HepG2 (cell line): ENCODE measurements around the gene ALG1L2. TPM values are rescaled to one million over a fixed set of nuclear protein-coding genes. Genes with fewer than 3 reads are reported as not detected.

Experiments used
- ATAC-seq: fragments of 200-7000 bp; cut with Tn5 transposase; 3 replicates; pipeline ENCODE4 v1.9.1; 2020; ENCODE audit warnings: mild to moderate bottlenecking, moderate library complexity
- BruUV-seq: library from RNA; stranded (reverse); fragments of 400-500 nt; replicated peaks from 2 replicates; lab custom pipeline; 2021; lab: Mats Ljungman, UMichigan
- CTCF ChIA-PET: fragments of 300-600 bp; formaldehyde crosslinking; extraction: SDS; loops from one replicate; lab custom pipeline; 2021; ENCODE audit warnings: low total read pairs, inconsistent platforms, low intra/inter-chr PET ratio; lab: Yijun Ruan, JAX
- POLR2A ChIA-PET: fragments of 350-600 bp; sonication (Branson Sonifier 250); formaldehyde crosslinking; loops from one replicate; lab custom pipeline; 2020; ENCODE audit warnings: antibody characterized with exemption, inconsistent platforms; lab: Yijun Ruan, JAX
- DNase-seq: peaks from one replicate; pipeline ENCODE4 v3.0.0-alpha.2; 2015; ENCODE audit warnings: low spot score
- FAIRE-seq: peaks from 3 replicates; lab custom pipeline; 2011; peaks lifted over from hg19 to GRCh38; lab: Jason Lieb, UNC
- H2AFZ ChIP-seq: one replicate; pipeline ENCODE4 v1.6.1; 2011; ENCODE audit warnings: low read length, inconsistent platforms
- H3K27ac ChIP-seq: fragments of 300-600 bp; 3 replicates; pipeline ENCODE4 v1.8.0; 2011; ENCODE audit warnings: mixed run types, mild to moderate bottlenecking, mixed read lengths, low read length, inconsistent platforms; ENCODE audit not compliant: insufficient read depth; ENCODE audit errors: extremely low read length
- H3K27me3 ChIP-seq, 2 experiments: fragments of 200-600 bp in 1 of 2; 2 replicates in 1 of 2; 3 replicates in 1 of 2; pipeline versions ENCODE4 v1.6.0 to v1.8.0; 2011; ENCODE audit warnings: low read length in 2 of 2, mild to moderate bottlenecking in 2 of 2, moderate library complexity in 2 of 2, inconsistent platforms in 1 of 2; ENCODE audit not compliant: insufficient read depth in 2 of 2, control insufficient read depth in 1 of 2
- H3K36me3 ChIP-seq, 2 experiments: fragments of 200-600 bp in 1 of 2; replicated peaks in 1 of 2; 2 replicates in 1 of 2; 3 replicates in 1 of 2; pipeline versions ENCODE4 v1.5.1 to v1.8.0; 2011; ENCODE audit warnings: low read length in 2 of 2, inconsistent platforms in 1 of 2; ENCODE audit not compliant: insufficient read depth in 2 of 2, control insufficient read depth in 1 of 2
- H3K4me1 ChIP-seq: 2 replicates; pipeline ENCODE4 v1.5.1; 2012; ENCODE audit warnings: low read length, inconsistent platforms; ENCODE audit not compliant: insufficient read depth
- H3K4me2 ChIP-seq: 2 replicates; pipeline ENCODE4 v1.6.0; 2011; ENCODE audit warnings: low read depth, low read length, inconsistent platforms
- H3K4me3 ChIP-seq, 3 experiments: fragments of 200-600 bp in 1 of 3; sonication (generic), shearing (Covaris generic) in 1 of 3; replicated peaks in 1 of 3; 2 replicates each; pipeline ENCODE4 v1.5.1; 2011 to 2016; ENCODE audit warnings: low read length in 3 of 3, inconsistent platforms in 2 of 3, low read depth in 2 of 3, mild to moderate bottlenecking in 2 of 3, control low read depth in 1 of 3, mixed read lengths in 1 of 3; ENCODE audit not compliant: insufficient read depth in 1 of 3
- H3K79me2 ChIP-seq: one replicate; pipeline ENCODE4 v1.6.1; 2011; ENCODE audit warnings: low read length, inconsistent platforms; ENCODE audit not compliant: insufficient read depth
- H3K9ac ChIP-seq: 2 replicates; pipeline ENCODE4 v1.6.0; 2011; ENCODE audit warnings: mild to moderate bottlenecking, low read depth, low read length, inconsistent platforms; ENCODE audit not compliant: insufficient read depth
- H3K9me3 ChIP-seq: 2 replicates; pipeline ENCODE4 v1.5.1; 2012; ENCODE audit warnings: mild to moderate bottlenecking, low read length
- H4K20me1 ChIP-seq: 2 replicates; pipeline ENCODE4 v1.6.0; 2011; ENCODE audit warnings: inconsistent platforms, mild to moderate bottlenecking, low read length, moderate library complexity; ENCODE audit not compliant: insufficient read depth
- FIP1L1 ChIP-seq: fragments of 200-400 bp; formaldehyde crosslinking; IDR thresholded peaks from 2 replicates; pipeline ENCODE4 v1.6.1; 2018; ENCODE audit warnings: low read depth, mild to moderate bottlenecking, low read length, moderate library complexity, borderline replicate concordance; ENCODE audit not compliant: insufficient read depth
- FOXO4 ChIP-seq: sonication (generic); formaldehyde crosslinking; conservative IDR thresholded peaks from 2 replicates; pipeline ENCODE4 v1.8.1; 2023; ENCODE audit warnings: missing genetic modification reagents
- GLI4 ChIP-seq: sonication (generic); formaldehyde crosslinking; IDR thresholded peaks from 2 replicates; pipeline ENCODE4 v1.5.1; 2020; ENCODE audit warnings: missing genetic modification reagents, mild to moderate bottlenecking, moderate library complexity, borderline replicate concordance
- HNRNPH1 ChIP-seq: fragments of 200-400 bp; formaldehyde crosslinking; optimal IDR thresholded peaks from 2 replicates; pipeline ENCODE3; 2017; ENCODE audit warnings: mild to moderate bottlenecking, low read depth, low read length
- MED13 ChIP-seq: sonication (generic); formaldehyde crosslinking; IDR thresholded peaks from 2 replicates; pipeline ENCODE4 v1.5.0; 2020; ENCODE audit warnings: missing genetic modification reagents
- NPAS2 ChIP-seq: sonication (generic); formaldehyde crosslinking; IDR thresholded peaks from 2 replicates; pipeline ENCODE4 v1.8.0; 2022; ENCODE audit warnings: mild to moderate bottlenecking, missing genetic modification reagents, borderline replicate concordance
- ONECUT2 ChIP-seq: sonication (generic); formaldehyde crosslinking; IDR thresholded peaks from 2 replicates; pipeline ENCODE4 v1.4.0; 2020; ENCODE audit warnings: missing genetic modification reagents
- RAD21 ChIP-seq: fragments of 450-650 bp; formaldehyde crosslinking; IDR thresholded peaks from 2 replicates; pipeline ENCODE4 v1.5.0; 2020; ENCODE audit warnings: mild to moderate bottlenecking
- ZBTB14 ChIP-seq: sonication (generic); formaldehyde crosslinking; IDR thresholded peaks from 2 replicates; pipeline ENCODE4 v1.4.0; 2020; ENCODE audit warnings: missing genetic modification reagents
- ZKSCAN8 ChIP-seq: IDR thresholded peaks from 2 replicates; pipeline ENCODE4 v1.6.1; 2016; ENCODE audit warnings: borderline replicate concordance, missing genetic modification reagents, missing compliant biosample characterization
- ZNF564 ChIP-seq: sonication (generic); formaldehyde crosslinking; IDR thresholded peaks from 2 replicates; pipeline ENCODE4 v1.8.1; 2023; ENCODE audit warnings: mild to moderate bottlenecking, missing genetic modification reagents
- ZNF678 ChIP-seq: sonication (generic); formaldehyde crosslinking; IDR thresholded peaks from 2 replicates; pipeline ENCODE4 v1.4.0; 2020; ENCODE audit warnings: mild to moderate bottlenecking, missing genetic modification reagents
- ZNF713 ChIP-seq: sonication (generic); formaldehyde crosslinking; IDR thresholded peaks from 2 replicates; pipeline ENCODE4 v1.4.0; 2020; ENCODE audit warnings: mild to moderate bottlenecking, missing genetic modification reagents
- ZNF790 ChIP-seq: sonication (generic); formaldehyde crosslinking; IDR thresholded peaks from 2 replicates; pipeline ENCODE4 v1.8.0; 2022; ENCODE audit warnings: missing genetic modification reagents, mild to moderate bottlenecking, borderline replicate concordance
- WGBS: methylation state at CpG from one replicate; pipeline ENCODE4 v1.1.6; 2017; ENCODE audit warnings: low lambda C conversion rate; 5-methylcytosine and 5-hydroxymethylcytosine counted together
- in situ Hi-C: cut with HindIII; loops from 2 replicates; pipeline ENCODE4 v1.10.0; 2017; ENCODE audit warnings: low pct_unique_long_range_greater_than_20kb; ENCODE audit not compliant: extremely low pct_ligation_motif_present
- intact Hi-C: fragments of 100-400 bp; cut with micrococcal nuclease; formaldehyde crosslinking; loops from one replicate; pipeline ENCODE4 v1.10.0; 2022; ENCODE audit not compliant: unreplicated experiment
- polyA plus RNA-seq, 8 experiments: library from polyadenylated mRNA; depleted of rRNA in 3 of 8; stranded (reverse) in 7 of 8; unstranded in 1 of 8; fragments of >200 nt; fragmentation: Illumina TruSeq in 4 of 8; extraction: Trizol in 4 of 8; gene quantifications; 2 replicates each; pipeline versions ENCODE4 v1.2.1 to v1.2.3, GENCODE V29; 2011 to 2016; ENCODE audit warnings: low read depth in 4 of 8, missing spikeins in 1 of 8, mixed read lengths in 1 of 8; ENCODE audit not compliant: insufficient read depth in 1 of 8
- total RNA-seq, 5 experiments: library from RNA; depleted of rRNA; stranded (reverse); fragments of >200 nt; fragmentation: Illumina TruSeq; extraction: Trizol; gene quantifications; 2 replicates each; pipeline ENCODE4 v1.2.3, GENCODE V29; 2016; ENCODE audit warnings: low read depth in 1 of 5
- TF ChIP-seq, protein P1 (sequence below): sonication (generic); formaldehyde crosslinking; IDR thresholded peaks from 2 replicates; pipeline ENCODE4 v1.5.0; 2020; ENCODE audit warnings: mild to moderate bottlenecking, missing genetic modification reagents, moderate library complexity
- TF ChIP-seq, protein P2 (sequence below): sonication (generic); formaldehyde crosslinking; IDR thresholded peaks from 2 replicates; pipeline ENCODE4 v1.4.0; 2020; ENCODE audit warnings: missing genetic modification reagents

Gene ALG1L2
- total and polyA plus RNA-seq, 2 of the 13 experiments (the other 11 are each of a cell fraction or from before 2014, with no cell fraction given) = 0.13 to 0.55 TPM

GRCh38 chr3:130077636-130078035, 4.0 kb upstream of the ALG1L2 start:
- intact Hi-C loops = no loop called here
- no CpG with 5 or more reads among the region's 7 CpGs for WGBS
- no peak for FAIRE-seq

More at GRCh38 chr3:130077636-130078035, 4.0 kb upstream of the ALG1L2 start:
- no peaks in the 10 kb centered on the region for H3K79me2 ChIP-seq
- H3K27ac ChIP-seq = no peak overlapping the region
- no peak overlapping the region for H2AFZ ChIP-seq
- DNase-seq = no peak
- H3K4me2 ChIP-seq = no peak overlapping the region
- no peak overlapping the region for H3K9ac ChIP-seq
- no peaks in the 10 kb centered on the region for H3K4me1 ChIP-seq
- H3K36me3 ChIP-seq = no peaks in the 10 kb centered on the region
- H3K27me3 ChIP-seq = no peaks in the 10 kb centered on the region; a peak in 1 of 5 replicates
- H3K9me3 ChIP-seq = no peaks in the 10 kb centered on the region
- BruUV-seq = no TSS peak
- ChIA-PET POLR2A (no interaction called here), CTCF (no interaction called here)
- no peak for ATAC-seq
- no peak for TF ChIP-seq MED13 (CRISPR knock-in tag)
- TF ChIP-seq ZNF564 (CRISPR knock-in tag) = no peak
- TF ChIP-seq FOXO4 (CRISPR knock-in tag) = no peak
- no peak for TF ChIP-seq HNRNPH1
- TF ChIP-seq NPAS2 (CRISPR knock-in tag) = no peak
- no peak for TF ChIP-seq FIP1L1
- no peak for TF ChIP-seq ZNF678 (CRISPR knock-in tag)
- no peak for TF ChIP-seq ZBTB14 (CRISPR knock-in tag)
- TF ChIP-seq GLI4 = no peak
- no peak for TF ChIP-seq ZKSCAN8 (CRISPR knock-in tag)
- TF ChIP-seq, protein P1, sequence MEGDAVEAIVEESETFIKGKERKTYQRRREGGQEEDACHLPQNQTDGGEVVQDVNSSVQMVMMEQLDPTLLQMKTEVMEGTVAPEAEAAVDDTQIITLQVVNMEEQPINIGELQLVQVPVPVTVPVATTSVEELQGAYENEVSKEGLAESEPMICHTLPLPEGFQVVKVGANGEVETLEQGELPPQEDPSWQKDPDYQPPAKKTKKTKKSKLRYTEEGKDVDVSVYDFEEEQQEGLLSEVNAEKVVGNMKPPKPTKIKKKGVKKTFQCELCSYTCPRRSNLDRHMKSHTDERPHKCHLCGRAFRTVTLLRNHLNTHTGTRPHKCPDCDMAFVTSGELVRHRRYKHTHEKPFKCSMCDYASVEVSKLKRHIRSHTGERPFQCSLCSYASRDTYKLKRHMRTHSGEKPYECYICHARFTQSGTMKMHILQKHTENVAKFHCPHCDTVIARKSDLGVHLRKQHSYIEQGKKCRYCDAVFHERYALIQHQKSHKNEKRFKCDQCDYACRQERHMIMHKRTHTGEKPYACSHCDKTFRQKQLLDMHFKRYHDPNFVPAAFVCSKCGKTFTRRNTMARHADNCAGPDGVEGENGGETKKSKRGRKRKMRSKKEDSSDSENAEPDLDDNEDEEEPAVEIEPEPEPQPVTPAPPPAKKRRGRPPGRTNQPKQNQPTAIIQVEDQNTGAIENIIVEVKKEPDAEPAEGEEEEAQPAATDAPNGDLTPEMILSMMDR = no peak
- TF ChIP-seq RAD21 (CRISPR knock-in tag) = no peak
- TF ChIP-seq, protein P2, sequence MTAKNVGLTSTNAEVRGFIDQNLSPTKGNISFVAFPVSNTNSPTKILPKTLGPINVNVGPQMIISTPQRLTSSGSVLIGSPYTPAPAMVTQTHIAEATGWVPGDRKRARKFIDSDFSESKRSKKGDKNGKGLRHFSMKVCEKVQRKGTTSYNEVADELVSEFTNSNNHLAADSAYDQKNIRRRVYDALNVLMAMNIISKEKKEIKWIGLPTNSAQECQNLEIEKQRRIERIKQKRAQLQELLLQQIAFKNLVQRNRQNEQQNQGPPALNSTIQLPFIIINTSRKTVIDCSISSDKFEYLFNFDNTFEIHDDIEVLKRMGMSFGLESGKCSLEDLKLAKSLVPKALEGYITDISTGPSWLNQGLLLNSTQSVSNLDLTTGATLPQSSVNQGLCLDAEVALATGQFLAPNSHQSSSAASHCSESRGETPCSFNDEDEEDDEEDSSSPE (CRISPR knock-in tag) = no peak
- TF ChIP-seq ZNF790 = no peak
- no peak for TF ChIP-seq ONECUT2
- no peak for TF ChIP-seq ZNF713 (CRISPR knock-in tag)
- TF ChIP-seq, all 625 proteins: peak for 0
- Histone ChIP-seq H3K4me3 (no peak overlapping the region), H4K20me1 (no peaks in the 10 kb centered on the region)
- in situ Hi-C loops = no loop called here
